ENCODE measurements around the gene CCDC61.

- no peak for TF ChIP-seq CTCF (IDR thresholded peaks at IDR 0.05; ENCODE audit: low read length)
- no peak for TF ChIP-seq EZH2 (optimal IDR thresholded peaks at IDR 0.05; ENCODE audit: low read depth, low read length)
- TF ChIP-seq EZH2phosphoT487 (IDR thresholded peaks at IDR 0.05; ENCODE audit: low read length), result no peak
Observed at GRCh38 chr19:46002678-46003275, 7.5 kb downstream of the CCDC61 start.

Data from MM.1S (cell line).